H9 (cell line): ENCODE results near the gene RHBDD1. TPM values are rescaled to one million over a fixed set of nuclear protein-coding genes. Genes with fewer than 3 reads are reported as not detected.
A peak's percentile ranks its signal among the peaks of the same experiment; 100 is the strongest.

Source experiments
- DNase-seq: peaks from one replicate; pipeline ENCODE4 v3.0.0-alpha.2; 2017
- H2AFZ ChIP-seq: one replicate; pipeline ENCODE4 v1.6.1; 2013; ENCODE audit warnings: mild to moderate bottlenecking, low read length, control low read depth, moderate library complexity
- H2AK5ac ChIP-seq: 2 replicates; pipeline ENCODE4 v1.6.1; 2013; ENCODE audit warnings: low read length, control low read depth, mixed read lengths; ENCODE audit not compliant: insufficient read length
- H2BK120ac ChIP-seq: one replicate; pipeline ENCODE4 v1.6.1; 2013; ENCODE audit warnings: low read depth, mild to moderate bottlenecking, low read length, control low read depth, inconsistent platforms; ENCODE audit not compliant: poor library complexity, severe bottlenecking
- H2BK12ac ChIP-seq: 2 replicates; pipeline ENCODE4 v1.6.1; 2013; ENCODE audit warnings: low read length, control low read depth, mixed read lengths, low read depth; ENCODE audit not compliant: insufficient read length
- H2BK15ac ChIP-seq: 2 replicates; pipeline ENCODE4 v1.6.1; 2013; ENCODE audit warnings: low read depth, low read length, control low read depth
- H2BK20ac ChIP-seq: one replicate; pipeline ENCODE4 v1.6.1; 2013; ENCODE audit warnings: low read depth, mild to moderate bottlenecking, low read length, control low read depth, inconsistent platforms; ENCODE audit not compliant: poor library complexity, severe bottlenecking
- H2BK5ac ChIP-seq: 2 replicates; pipeline ENCODE4 v1.6.1; 2013; ENCODE audit warnings: low read length, control low read depth, mixed read lengths; ENCODE audit not compliant: insufficient read length
- H3K14ac ChIP-seq: 2 replicates; pipeline ENCODE4 v1.6.1; 2013; ENCODE audit warnings: low read length, control low read depth; ENCODE audit not compliant: insufficient read depth
- H3K18ac ChIP-seq: 2 replicates; pipeline ENCODE4 v1.6.1; 2013; ENCODE audit warnings: low read depth, mild to moderate bottlenecking, mixed read lengths, low read length, control low read depth; ENCODE audit not compliant: insufficient read length
- H3K23ac ChIP-seq: 2 replicates; pipeline ENCODE4 v1.6.1; 2013; ENCODE audit warnings: low read length, control low read depth, mixed read lengths, low read depth; ENCODE audit not compliant: insufficient read length
- H3K23me2 ChIP-seq: 2 replicates; pipeline ENCODE4 v1.6.1; 2013; ENCODE audit warnings: low read depth, mild to moderate bottlenecking, mixed read lengths, low read length, control low read depth; ENCODE audit not compliant: insufficient read length, poor library complexity, severe bottlenecking
- H3K27ac ChIP-seq: 2 replicates; pipeline ENCODE4 v1.5.1; 2013; ENCODE audit warnings: low read length, control low read depth, mixed read lengths, low read depth; ENCODE audit not compliant: insufficient read length
- H3K27me3 ChIP-seq: 2 replicates; pipeline ENCODE4 v1.6.1; 2013; ENCODE audit warnings: low read length, control low read depth, inconsistent platforms; ENCODE audit not compliant: insufficient read depth
- H3K4ac ChIP-seq: 2 replicates; pipeline ENCODE4 v1.6.1; 2013; ENCODE audit warnings: low read depth, mild to moderate bottlenecking, control low read depth, inconsistent platforms, low read length, moderate library complexity
- H3K4me1 ChIP-seq: 2 replicates; pipeline ENCODE4 v1.6.1; 2013; ENCODE audit warnings: low read length, control low read depth, inconsistent platforms; ENCODE audit not compliant: insufficient read depth
- H3K4me2 ChIP-seq: 2 replicates; pipeline ENCODE4 v1.6.1; 2013; ENCODE audit warnings: low read length, control low read depth, mixed read lengths; ENCODE audit not compliant: insufficient read length, insufficient read depth
- H3K56ac ChIP-seq: 2 replicates; pipeline ENCODE4 v1.6.1; 2013; ENCODE audit warnings: low read depth, mild to moderate bottlenecking, mixed read lengths, low read length, control low read depth; ENCODE audit not compliant: insufficient read length
- H3K79me1 ChIP-seq: 2 replicates; pipeline ENCODE4 v1.6.1; 2013; ENCODE audit warnings: low read depth, mild to moderate bottlenecking, moderate library complexity, low read length, control low read depth, inconsistent platforms; ENCODE audit not compliant: insufficient read depth, poor library complexity, severe bottlenecking
- H3K79me2 ChIP-seq: 2 replicates; pipeline ENCODE4 v1.6.1; 2013; ENCODE audit warnings: low read length, control low read depth, inconsistent platforms; ENCODE audit not compliant: insufficient read depth
- H3K9ac ChIP-seq: 2 replicates; pipeline ENCODE4 v1.6.1; 2013; ENCODE audit warnings: low read length, control low read depth, mixed read lengths; ENCODE audit not compliant: insufficient read length; ENCODE audit errors: extremely low read depth
- H3K9me3 ChIP-seq: one replicate; pipeline ENCODE4 v1.6.1; 2013; ENCODE audit warnings: low read depth, low read length, inconsistent platforms; ENCODE audit not compliant: control insufficient read depth
- H3T11ph ChIP-seq: one replicate; pipeline ENCODE4 v1.6.1; 2013; ENCODE audit warnings: mild to moderate bottlenecking, low read length, control low read depth, inconsistent platforms
- H4K20me1 ChIP-seq: one replicate; pipeline ENCODE4 v1.6.1; 2013; ENCODE audit not compliant: control insufficient read depth, insufficient read length, insufficient read depth
- H4K5ac ChIP-seq: 2 replicates; pipeline ENCODE4 v1.6.1; 2013; ENCODE audit warnings: low read depth, mild to moderate bottlenecking, mixed read lengths, low read length, control low read depth; ENCODE audit not compliant: insufficient read length
- H4K8ac ChIP-seq: replicated peaks from 2 replicates; pipeline ENCODE4 v1.6.1; 2013; ENCODE audit warnings: low read length, control low read depth, mixed read lengths, low read depth; ENCODE audit not compliant: insufficient read length
- H4K91ac ChIP-seq: 2 replicates; pipeline ENCODE4 v1.6.1; 2013; ENCODE audit warnings: low read depth, mild to moderate bottlenecking, moderate library complexity, mixed read lengths, low read length, control low read depth; ENCODE audit not compliant: insufficient read length
- H3K27ac Mint-ChIP-seq, 3 experiments: 2 replicates in 2 of 3; 3 replicates in 1 of 3; pipeline ENCODE4 v1.8.0; 2020 to 2021; ENCODE audit warnings: mixed read lengths in 3 of 3, mild to moderate bottlenecking in 1 of 3, moderate library complexity in 1 of 3
- H3K27me3 Mint-ChIP-seq: 2 replicates; pipeline ENCODE4 v1.8.0; 2021; ENCODE audit warnings: low read depth, mild to moderate bottlenecking, moderate library complexity, mixed read lengths
- H3K36me3 Mint-ChIP-seq, 3 experiments: 2 replicates in 2 of 3; 3 replicates in 1 of 3; pipeline ENCODE4 v1.8.0; 2020 to 2021; ENCODE audit warnings: low read depth in 3 of 3, mixed read lengths in 3 of 3; ENCODE audit not compliant: insufficient read depth in 1 of 3
- H3K4me1 Mint-ChIP-seq, 2 experiments: 2 replicates each; pipeline ENCODE4 v1.8.0; 2020; ENCODE audit warnings: mixed read lengths in 2 of 2
- H3K4me3 Mint-ChIP-seq, 2 experiments: 2 replicates in 1 of 2; 3 replicates in 1 of 2; pipeline ENCODE4 v1.8.0; 2020 to 2021; ENCODE audit warnings: mild to moderate bottlenecking in 2 of 2, mixed read lengths in 2 of 2, moderate library complexity in 1 of 2
- H3K9me3 Mint-ChIP-seq, 2 experiments: 2 replicates in 1 of 2; 3 replicates in 1 of 2; pipeline ENCODE4 v1.8.0; 2020; ENCODE audit warnings: mild to moderate bottlenecking in 2 of 2, mixed read lengths in 2 of 2, moderate library complexity in 1 of 2
- WGBS: extraction: QIAGEN DNeasy Blood & Tissue Kit; methylation state at CpG from one replicate; pipeline ENCODE4 v1.1.7; 2013; ENCODE audit warnings: missing lambda C conversion rate, low lambda C conversion rate, mixed read lengths; ENCODE audit not compliant: insufficient read length; ENCODE audit errors: extremely low coverage; 5-methylcytosine and 5-hydroxymethylcytosine counted together
- total RNA-seq: library from RNA; stranded (reverse); gene quantifications from 2 replicates; pipeline ENCODE4 v1.2.1, GENCODE V29; 2021
- TF ChIP-seq, protein P1 (sequence below): fragments of 200-600 bp; sonication (generic); conservative IDR thresholded peaks from 3 replicates; pipeline ENCODE4 v1.8.0; 2021; ENCODE audit warnings: antibody characterized with exemption, mild to moderate bottlenecking

Gene RHBDD1
- total RNA-seq, 1 experiment from 2014 or later, result 24.9 TPM

- no peak overlapping the region for H3K14ac ChIP-seq
- Mint-ChIP-seq H3K27me3 (peaks cover 1% of the 10 kb centered on the region; the same call in 1 of the 2 replicates), H3K4me3 (0 out of 5 replicates have a peak overlapping the region, but pooled peaks of 1 of the 2 experiments have one; percentile 12), H3K27ac (no peak overlapping the region), H3K9me3 (peaks cover 0 to 4% of the 10 kb centered on the region in 2 experiments; a peak in 3 of 5 replicates), H3K4me1 (peaks cover 43 to 58% of the 10 kb centered on the region in 2 experiments), H3K36me3 (peaks cover 23 to 36% (median 34%) of the 10 kb centered on the region in 3 experiments)
- no peak overlapping the region for H3T11ph ChIP-seq
- no peak overlapping the region for H2AFZ ChIP-seq
- no peaks in the 10 kb centered on the region for H4K20me1 ChIP-seq
- no peak overlapping the region for H3K4me2 ChIP-seq
- no peak overlapping the region for H2AK5ac ChIP-seq
- H3K79me1 ChIP-seq, result peaks cover 5% of the 10 kb centered on the region
- no peak overlapping the region for H3K23ac ChIP-seq
- H2BK20ac ChIP-seq, result no peak overlapping the region
- no peak overlapping the region for H4K91ac ChIP-seq
- H2BK5ac ChIP-seq, result no peak overlapping the region
- H3K9me3 ChIP-seq, result no peaks in the 10 kb centered on the region
- no CpG with 5 or more reads among the region's 17 CpGs for WGBS
- H3K9ac ChIP-seq, result no peak overlapping the region
- H2BK15ac ChIP-seq, result no peak overlapping the region
- TF ChIP-seq, protein P1, sequence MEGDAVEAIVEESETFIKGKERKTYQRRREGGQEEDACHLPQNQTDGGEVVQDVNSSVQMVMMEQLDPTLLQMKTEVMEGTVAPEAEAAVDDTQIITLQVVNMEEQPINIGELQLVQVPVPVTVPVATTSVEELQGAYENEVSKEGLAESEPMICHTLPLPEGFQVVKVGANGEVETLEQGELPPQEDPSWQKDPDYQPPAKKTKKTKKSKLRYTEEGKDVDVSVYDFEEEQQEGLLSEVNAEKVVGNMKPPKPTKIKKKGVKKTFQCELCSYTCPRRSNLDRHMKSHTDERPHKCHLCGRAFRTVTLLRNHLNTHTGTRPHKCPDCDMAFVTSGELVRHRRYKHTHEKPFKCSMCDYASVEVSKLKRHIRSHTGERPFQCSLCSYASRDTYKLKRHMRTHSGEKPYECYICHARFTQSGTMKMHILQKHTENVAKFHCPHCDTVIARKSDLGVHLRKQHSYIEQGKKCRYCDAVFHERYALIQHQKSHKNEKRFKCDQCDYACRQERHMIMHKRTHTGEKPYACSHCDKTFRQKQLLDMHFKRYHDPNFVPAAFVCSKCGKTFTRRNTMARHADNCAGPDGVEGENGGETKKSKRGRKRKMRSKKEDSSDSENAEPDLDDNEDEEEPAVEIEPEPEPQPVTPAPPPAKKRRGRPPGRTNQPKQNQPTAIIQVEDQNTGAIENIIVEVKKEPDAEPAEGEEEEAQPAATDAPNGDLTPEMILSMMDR, result peak; percentile 50; the same call in 2 of the 3 replicates
- H3K4ac ChIP-seq, result no peak overlapping the region
- no peak overlapping the region for H4K5ac ChIP-seq
- no peak overlapping the region for H4K8ac ChIP-seq
- no peak overlapping the region for H3K27ac ChIP-seq
- no peak overlapping the region for H3K56ac ChIP-seq
- H3K79me2 ChIP-seq, result peaks cover 8% of the 10 kb centered on the region; the same call in 1 of the 2 replicates
- H3K27me3 ChIP-seq, result no peaks in the 10 kb centered on the region
- H2BK12ac ChIP-seq, result no peak overlapping the region
- peaks cover 30% of the 10 kb centered on the region for H3K23me2 ChIP-seq
- DNase-seq, result peak; percentile 33
- peaks cover 2% of the 10 kb centered on the region; the same call in 1 of the 2 replicates for H3K4me1 ChIP-seq
- H3K18ac ChIP-seq, result no peak overlapping the region
- no peak overlapping the region for H2BK120ac ChIP-seq
Observed at GRCh38 chr2:226796840-226797288, 39.0 kb upstream of the RHBDD1 start.
